Measurements from ENCODE around the gene FDX2. TPM values are rescaled to one million over a fixed set of nuclear protein-coding genes. Genes with fewer than 3 reads are reported as not detected.

Gene FDX2
- total RNA-seq, 2 experiments from 2014 or later: 23.8 to 27.2 TPM

DNA sequence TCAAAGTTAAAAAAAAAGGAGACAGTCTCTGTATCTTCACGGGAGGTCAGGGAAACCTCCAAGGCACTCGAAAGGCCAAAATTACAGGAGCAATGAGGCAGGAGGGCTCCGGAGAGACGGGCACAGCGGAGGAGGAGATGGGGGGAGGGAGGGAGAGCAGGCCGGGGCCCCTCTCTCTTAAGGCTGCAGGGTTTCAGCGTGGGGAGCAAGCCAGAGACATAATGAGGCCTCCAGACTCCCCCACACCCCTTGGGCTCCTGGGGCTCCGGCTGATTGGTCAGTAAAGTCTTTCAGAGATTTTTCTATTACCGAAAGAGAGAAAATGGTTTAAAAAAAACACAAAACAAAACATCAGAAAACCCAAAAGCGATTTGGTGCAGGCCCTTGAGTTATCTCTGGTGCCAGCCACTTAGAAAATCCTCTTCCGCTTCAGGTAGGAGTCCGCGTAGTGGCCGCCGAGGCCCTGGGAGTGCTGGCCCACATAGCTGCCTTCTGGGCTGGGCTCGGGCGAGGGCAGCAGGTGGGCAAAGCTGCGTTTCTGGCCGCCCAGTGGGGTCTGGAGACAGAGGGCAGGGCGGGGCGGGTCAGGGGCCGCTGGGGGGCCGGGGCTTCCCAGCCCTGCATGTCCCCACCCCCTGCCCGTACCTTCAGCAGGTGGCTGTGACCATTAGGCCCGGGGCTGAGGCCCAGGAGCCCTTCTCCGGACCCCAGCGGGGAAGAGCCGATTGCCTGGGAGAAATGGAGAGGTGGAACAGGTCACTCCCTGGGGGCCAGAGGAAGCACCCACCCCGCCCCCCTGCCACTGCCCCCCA lies 1.4 kb upstream of the FDX2 start:
- ChIA-PET CTCF (interaction anchor here (0.5 to 1.7 kb wide), 2 partner anchors 59 to 197 kb away, joined by 4 to 5 read pairs; partner anchors contain the start of gene EIF3G), POLR2A (interaction anchor here (0.6 to 0.8 kb wide), 2 partner anchors 21 to 46 kb away, joined by 3 read pairs; partner anchors contain the start of gene ICAM1)

GRCh38 chr19:10316229-10317044 lies 622 bp upstream of the FDX2 start:
- ChIA-PET CTCF (interaction anchor here (0.5 to 1.7 kb wide), 2 partner anchors 58 to 196 kb away, joined by 4 to 5 read pairs; partner anchors contain the start of gene EIF3G), POLR2A (interaction anchor here (0.5 to 0.8 kb wide), 3 partner anchors 20 to 237 kb away, joined by 3 to 5 read pairs (median 3); partner anchors contain the start of gene ICAM1)

GRCh38 chr19:10309423-10309822 lies 6.4 kb downstream of the FDX2 start, which contains the start of gene ZGLP1:
Gene ZGLP1, minus strand, starts transcription at chr19:10309815.
- ChIA-PET POLR2A (no interaction called here), CTCF (interaction anchor here (0.7 kb wide), 1 partner anchor 16 kb away, joined by 3 read pairs; no protein-coding TSS in a partner anchor)

DNA sequence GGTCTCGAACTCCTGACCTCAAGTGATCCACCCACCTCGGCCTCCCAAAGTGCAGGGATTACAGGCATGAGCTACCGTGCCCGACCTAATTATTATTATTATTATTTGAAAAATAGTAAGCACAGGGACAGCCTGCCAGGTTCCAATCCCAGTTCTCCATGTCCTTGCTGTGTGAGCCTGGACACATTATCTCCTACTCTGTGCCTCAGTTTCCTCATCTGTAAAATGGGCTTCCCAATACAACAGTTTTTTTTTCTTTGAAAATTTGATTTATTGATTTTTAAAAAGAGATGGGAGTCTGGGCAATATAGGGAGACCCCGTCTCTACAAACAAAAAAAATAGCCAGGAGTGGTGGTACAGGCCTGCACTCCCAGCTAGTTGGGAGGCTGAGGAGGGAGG lies 9.5 kb downstream of the FDX2 start:
- ChIA-PET CTCF (interaction anchor here (0.7 to 1.5 kb wide), 4 partner anchors 10 to 156 kb away, joined by 3 to 4 read pairs (median 3); partner anchors contain the start of gene ICAM1), POLR2A (interaction anchor here (0.6 kb wide), 1 partner anchor 74 kb away, joined by 5 read pairs; the partner anchor contains the start of gene TYK2)

DNA sequence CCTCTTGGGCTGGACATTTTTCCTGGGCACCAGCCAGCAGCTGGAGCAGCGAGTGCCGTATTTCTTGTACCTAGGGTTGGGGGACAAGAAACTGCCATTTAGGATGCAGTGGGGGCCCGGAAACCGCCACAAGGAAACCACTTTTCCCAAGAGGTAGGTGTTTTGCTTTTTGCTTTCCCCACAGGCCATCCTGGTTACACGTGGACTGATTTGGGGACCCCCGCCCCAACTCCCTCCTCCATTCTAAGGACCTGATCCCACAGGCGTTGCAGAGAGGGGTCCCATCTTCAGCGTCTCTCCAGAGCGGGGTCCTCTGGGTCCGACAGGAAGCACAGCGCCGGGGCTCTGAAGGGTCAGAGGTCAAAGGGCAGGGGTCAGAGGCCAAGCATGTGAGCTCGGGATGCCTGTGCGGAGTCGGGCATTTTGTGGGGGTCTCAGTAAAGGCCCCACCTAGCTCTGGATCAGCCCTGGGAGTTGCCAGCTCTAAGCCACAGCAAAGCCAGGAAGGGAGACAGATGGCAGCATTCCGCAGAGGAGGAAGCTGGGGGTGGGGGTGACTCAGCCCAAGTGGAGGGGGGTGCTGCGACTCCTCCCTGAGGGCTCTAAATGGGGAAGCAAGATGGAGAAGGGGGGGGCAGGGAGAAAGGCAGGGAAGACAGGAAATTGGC lies 10.5 kb downstream of the FDX2 start:
- ChIA-PET POLR2A (no interaction called here), CTCF (interaction anchor here (0.9 to 1.4 kb wide), 2 partner anchors 34 to 75 kb away, joined by 3 read pairs; partner anchors contain the start of genes ICAM1 and TYK2)

DNA sequence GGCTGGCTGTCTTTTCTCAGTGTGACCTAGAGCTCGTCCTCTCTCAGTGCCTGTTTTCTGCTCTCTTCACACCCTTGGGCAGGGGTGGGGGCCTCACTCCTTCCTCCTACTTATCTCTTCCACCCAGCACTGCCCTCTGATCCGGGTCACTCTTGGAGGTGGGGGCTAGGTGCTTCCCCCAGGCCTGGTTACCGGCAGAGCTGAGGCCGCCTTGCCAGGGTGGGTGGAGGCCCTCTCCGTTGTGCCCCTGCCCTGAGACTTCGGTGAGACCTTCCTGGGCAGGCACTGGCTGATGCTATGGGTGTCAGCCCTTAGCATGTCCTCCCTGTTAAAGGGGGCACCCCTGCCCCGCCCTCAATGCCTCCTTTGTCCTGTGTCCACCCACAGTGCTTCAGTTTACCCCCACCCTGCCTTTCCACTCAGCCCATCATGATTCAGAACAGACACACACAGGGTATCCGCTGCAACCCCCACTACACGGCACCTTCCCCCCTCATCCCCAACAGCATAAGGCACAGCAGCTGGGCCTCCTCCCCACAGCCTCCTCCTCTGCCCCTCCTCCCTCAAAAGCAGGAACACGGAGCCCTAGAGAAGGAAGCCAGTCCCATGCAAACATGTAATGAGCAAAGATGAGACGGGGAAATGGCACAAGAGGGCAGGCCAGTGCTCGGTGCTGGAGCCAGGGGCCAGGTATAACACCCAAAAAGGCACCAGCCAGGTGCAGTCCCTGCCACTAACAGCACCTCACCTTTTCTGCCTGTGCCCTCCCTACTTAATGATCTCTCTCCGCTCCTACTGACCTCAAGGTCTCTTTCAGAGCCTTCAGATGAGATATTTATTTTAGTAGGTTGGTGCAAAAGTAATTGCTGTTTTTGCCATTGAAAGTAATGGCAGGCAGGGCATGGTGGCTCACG lies 16.0 kb downstream of the FDX2 start:
- ChIA-PET CTCF (no interaction called here), POLR2A (interaction anchor here (0.7 kb wide), 1 partner anchor 39 kb away, joined by 3 read pairs; no protein-coding TSS in a partner anchor)

DNA sequence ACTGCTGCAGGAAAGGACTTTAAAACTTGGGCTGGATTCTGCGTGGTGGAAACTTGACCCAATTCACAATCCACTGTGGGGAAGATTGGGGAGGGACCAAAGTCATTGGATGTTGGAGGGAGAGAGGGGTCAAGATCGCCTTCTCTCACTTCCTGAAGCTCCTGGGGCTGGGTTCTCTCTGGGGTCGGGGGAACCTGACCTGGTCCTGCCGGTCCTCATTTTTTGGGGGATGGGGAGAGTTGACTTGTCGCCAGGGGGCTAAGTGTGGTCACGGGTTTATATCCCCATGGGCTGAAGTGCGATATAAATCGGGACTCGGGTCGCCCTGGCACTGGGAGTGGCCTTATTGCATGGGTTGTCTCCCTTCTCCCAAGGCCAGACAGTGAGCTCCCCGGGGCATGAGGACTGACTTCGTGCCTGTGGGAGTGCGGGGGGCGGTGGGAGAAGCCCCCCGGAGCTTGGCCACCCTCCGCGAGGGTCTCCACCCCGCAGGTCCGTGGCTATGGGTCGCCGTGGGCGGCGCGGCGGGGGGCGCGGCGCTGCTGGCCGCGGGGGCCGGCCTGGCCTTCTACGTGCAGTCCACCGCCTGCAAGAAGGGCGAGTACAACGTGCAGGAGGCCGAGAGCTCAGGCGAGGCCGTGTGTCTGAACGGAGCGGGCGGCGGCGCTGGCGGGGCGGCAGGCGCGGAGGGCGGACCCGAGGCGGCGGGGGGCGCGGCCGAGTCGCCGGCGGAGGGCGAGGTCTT lies 19.8 kb downstream of the FDX2 start:
- ChIA-PET CTCF (interaction anchor here (0.6 to 1.0 kb wide), 5 partner anchors 11 to 208 kb away, joined by 3 to 5 read pairs (median 4); partner anchors contain the start of gene TYK2), POLR2A (interaction anchor here (0.5 kb wide), 1 partner anchor 21 kb away, joined by 3 read pairs; no protein-coding TSS in a partner anchor)

DNA sequence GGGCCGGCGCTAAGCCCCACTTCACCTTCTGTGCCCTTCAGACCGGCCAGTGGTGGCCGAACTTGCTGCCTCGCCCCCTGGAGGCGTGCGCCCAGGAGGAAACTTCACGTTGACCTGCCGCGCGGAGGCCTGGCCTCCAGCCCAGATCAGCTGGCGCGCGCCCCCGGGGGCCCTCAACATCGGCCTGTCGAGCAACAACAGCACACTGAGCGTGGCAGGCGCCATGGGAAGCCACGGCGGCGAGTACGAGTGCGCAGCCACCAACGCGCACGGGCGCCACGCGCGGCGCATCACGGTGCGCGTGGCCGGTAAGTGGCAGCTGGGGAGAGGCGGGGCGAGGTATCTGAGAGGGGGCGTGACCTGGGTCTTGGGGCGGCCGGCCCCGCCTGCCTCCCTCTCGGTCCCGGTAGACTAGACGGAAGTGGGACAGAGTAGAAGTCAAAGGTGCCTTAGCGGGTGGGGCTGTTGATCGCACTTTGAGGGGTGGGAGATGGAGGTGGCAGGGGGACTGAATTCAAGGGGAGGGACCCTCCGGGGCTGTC lies 20.4 kb downstream of the FDX2 start:
- POLR2A ChIA-PET: no interaction called here

GRCh38 chr19:10294368-10294697 lies 21.5 kb downstream of the FDX2 start:
- ChIA-PET CTCF (no interaction called here), POLR2A (no interaction called here)

More for the DNA sequence above, 20.4 kb downstream of the FDX2 start:
- CTCF ChIA-PET: interaction anchor here (0.6 to 1.0 kb wide), 5 partner anchors 11 to 209 kb away, joined by 3 to 5 read pairs (median 4); partner anchors contain the start of gene TYK2

DNA sequence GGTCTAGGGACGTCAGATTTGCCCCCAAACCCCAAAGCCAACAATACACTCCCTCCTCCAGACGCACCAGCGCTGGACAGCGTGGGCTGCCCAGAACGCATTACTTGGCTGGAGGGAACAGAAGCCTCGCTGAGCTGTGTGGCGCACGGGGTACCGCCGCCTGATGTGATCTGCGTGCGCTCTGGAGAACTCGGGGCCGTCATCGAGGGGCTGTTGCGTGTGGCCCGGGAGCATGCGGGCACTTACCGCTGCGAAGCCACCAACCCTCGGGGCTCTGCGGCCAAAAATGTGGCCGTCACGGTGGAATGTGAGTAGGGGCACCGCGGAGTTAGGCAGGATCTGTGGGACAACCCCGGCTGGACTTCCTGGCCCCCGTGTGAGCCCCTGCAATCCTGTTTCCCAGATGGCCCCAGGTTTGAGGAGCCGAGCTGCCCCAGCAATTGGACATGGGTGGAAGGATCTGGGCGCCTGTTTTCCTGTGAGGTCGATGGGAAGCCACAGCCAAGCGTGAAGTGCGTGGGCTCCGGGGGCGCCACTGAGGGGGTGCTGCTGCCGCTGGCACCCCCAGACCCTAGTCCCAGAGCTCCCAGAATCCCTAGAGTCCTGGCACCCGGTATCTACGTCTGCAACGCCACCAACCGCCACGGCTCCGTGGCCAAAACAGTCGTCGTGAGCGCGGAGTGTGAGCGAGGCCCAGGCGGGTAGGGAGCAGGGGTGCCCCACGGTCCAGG lies 22.0 kb downstream of the FDX2 start:
- CTCF ChIA-PET: no interaction called here

GRCh38 chr19:10292789-10293636 lies 22.8 kb downstream of the FDX2 start:
- CTCF ChIA-PET: interaction anchor here (1.7 kb wide), 1 partner anchor 24 kb away, joined by 8 read pairs; no protein-coding TSS in a partner anchor
- POLR2A ChIA-PET: interaction anchor here (0.5 to 2.1 kb wide), 2 partner anchors 22 to 97 kb away, joined by 6 to 12 read pairs; partner anchors contain the start of gene ICAM1

More for the DNA sequence above, 22.0 kb downstream of the FDX2 start:
- POLR2A ChIA-PET: no interaction called here

- CTCF ChIA-PET: interaction anchor here (1.3 to 1.7 kb wide), 3 partner anchors 23 to 98 kb away, joined by 3 to 8 read pairs (median 4); no protein-coding TSS in a partner anchor
- POLR2A ChIA-PET: interaction anchor here (0.5 to 2.1 kb wide), 3 partner anchors 12 to 98 kb away, joined by 6 to 12 read pairs (median 7); partner anchors contain the start of gene ICAM1
Observed at GRCh38 chr19:10292206-10292788, 23.5 kb downstream of the FDX2 start.

GRCh38 chr19:10291554-10292205 lies 24.1 kb downstream of the FDX2 start:
- POLR2A ChIA-PET: interaction anchor here (0.5 to 2.1 kb wide), 3 partner anchors 12 to 121 kb away, joined by 3 to 12 read pairs (median 7); partner anchors contain the start of gene ICAM1
- CTCF ChIA-PET: interaction anchor here (0.8 to 1.7 kb wide), 6 partner anchors 12 to 99 kb away, joined by 3 to 8 read pairs (median 4); partner anchors contain the start of gene ICAM1

All from activated CD8-positive, alpha-beta memory T cell treated with anti-CD3 and anti-CD28 coated beads for 36 hours (primary cell).